GM18507 (cell line): Measurements from ENCODE around the gene COL4A6.

ENCODE experiments used
- DNase-seq: peaks from one replicate; pipeline ENCODE4 v3.0.0; 2011; ENCODE audit warnings: low read depth; ENCODE audit not compliant: insufficient read length; ENCODE audit errors: extremely low spot score
- FAIRE-seq: peaks from 2 replicates; lab custom pipeline; 2011; peaks lifted over from hg19 to GRCh38; lab: Jason Lieb, UNC

Gene COL4A6

GRCh38 chrX:108230574-108230973, 207.6 kb downstream of the COL4A6 start:
- FAIRE-seq: no peak
- no peak for DNase-seq

- FAIRE-seq: peak; percentile 91
- DNase-seq: no peak
Observed at GRCh38 chrX:108224727-108225621, 213.2 kb downstream of the COL4A6 start.

- FAIRE-seq (no peak), DNase-seq (no peak)
Observed at GRCh38 chrX:108224218-108224617, 214.0 kb downstream of the COL4A6 start.

- FAIRE-seq: no peak
- DNase-seq: no peak
Observed at GRCh38 chrX:108223585-108223984, 214.6 kb downstream of the COL4A6 start.

- DNase-seq: no peak
- FAIRE-seq: no peak
Observed at GRCh38 chrX:108221301-108221864, 216.8 kb downstream of the COL4A6 start.

- DNase-seq: no peak
- no peak for FAIRE-seq
Observed at GRCh38 chrX:108219949-108220601, 218.1 kb downstream of the COL4A6 start.

GRCh38 chrX:108217876-108218275, 220.3 kb downstream of the COL4A6 start:
- DNase-seq (no peak), FAIRE-seq (no peak)

GRCh38 chrX:108216919-108217571, 221.2 kb downstream of the COL4A6 start:
- FAIRE-seq: no peak

GRCh38 chrX:108216405-108216804, 221.8 kb downstream of the COL4A6 start:
- FAIRE-seq: no peak
- DNase-seq: no peak

More at GRCh38 chrX:108216919-108217571, 221.2 kb downstream of the COL4A6 start:
- no peak for DNase-seq

- DNase-seq (no peak), FAIRE-seq (no peak)
Observed at GRCh38 chrX:108211301-108211700, 226.9 kb downstream of the COL4A6 start.

GRCh38 chrX:108209006-108209554, 229.1 kb downstream of the COL4A6 start:
- no peak for FAIRE-seq

GRCh38 chrX:108203540-108203939, 234.7 kb downstream of the COL4A6 start:
- DNase-seq (no peak), FAIRE-seq (peak; percentile 15)

More at GRCh38 chrX:108209006-108209554, 229.1 kb downstream of the COL4A6 start:
- no peak for DNase-seq

GRCh38 chrX:108199691-108200090, 238.5 kb downstream of the COL4A6 start:
- peak; percentile 63 for FAIRE-seq

GRCh38 chrX:108199041-108199440, 239.2 kb downstream of the COL4A6 start:
- FAIRE-seq (no peak), DNase-seq (no peak)

More at GRCh38 chrX:108199691-108200090, 238.5 kb downstream of the COL4A6 start:
- no peak for DNase-seq

GRCh38 chrX:108198420-108198819, 239.8 kb downstream of the COL4A6 start:
- FAIRE-seq (no peak), DNase-seq (no peak)

- no peak for FAIRE-seq
- DNase-seq: no peak
Observed at GRCh38 chrX:108186811-108187210, 251.4 kb downstream of the COL4A6 start.

GRCh38 chrX:108178143-108178498, 260.1 kb downstream of the COL4A6 start:
- FAIRE-seq (no peak), DNase-seq (no peak)

GRCh38 chrX:108177351-108178142, 260.7 kb downstream of the COL4A6 start:
- no peak for DNase-seq
- no peak for FAIRE-seq

GRCh38 chrX:108173874-108174273, 264.3 kb downstream of the COL4A6 start:
- DNase-seq (no peak), FAIRE-seq (no peak)
